PC-3 (cell line): ENCODE results near the gene STPG4.
"Not testable (repeated sequence)": the region's sequence is repeated elsewhere in the genome, so short reads cannot be mapped to it uniquely, and the experiment has no call there.

Source experiments
- EZH2 ChIP-seq: fragments of 300-600 bp; sonication (generic); IDR thresholded peaks from one replicate; pipeline ENCODE4 v1.6.1; 2017; ENCODE audit warnings: antibody characterized with exemption, mild to moderate bottlenecking, low read length; ENCODE audit not compliant: unreplicated experiment
- EZH2phosphoT487 ChIP-seq: fragments of 300-600 bp; sonication (generic); IDR thresholded peaks from 2 replicates; pipeline ENCODE4 v1.6.1; 2018; ENCODE audit warnings: mild to moderate bottlenecking, antibody characterized with exemption, low read length, borderline replicate concordance
- TF ChIP-seq, protein P1 (sequence below): fragments of 300-600 bp; sonication (generic); conservative IDR thresholded peaks from 2 replicates; pipeline ENCODE4 v1.5.1; 2017; ENCODE audit warnings: antibody characterized with exemption, low read depth, mild to moderate bottlenecking, low read length

GRCh38 chr2:47120424-47120823 lies 34.7 kb downstream of the STPG4 start:
- TF ChIP-seq, protein P1, sequence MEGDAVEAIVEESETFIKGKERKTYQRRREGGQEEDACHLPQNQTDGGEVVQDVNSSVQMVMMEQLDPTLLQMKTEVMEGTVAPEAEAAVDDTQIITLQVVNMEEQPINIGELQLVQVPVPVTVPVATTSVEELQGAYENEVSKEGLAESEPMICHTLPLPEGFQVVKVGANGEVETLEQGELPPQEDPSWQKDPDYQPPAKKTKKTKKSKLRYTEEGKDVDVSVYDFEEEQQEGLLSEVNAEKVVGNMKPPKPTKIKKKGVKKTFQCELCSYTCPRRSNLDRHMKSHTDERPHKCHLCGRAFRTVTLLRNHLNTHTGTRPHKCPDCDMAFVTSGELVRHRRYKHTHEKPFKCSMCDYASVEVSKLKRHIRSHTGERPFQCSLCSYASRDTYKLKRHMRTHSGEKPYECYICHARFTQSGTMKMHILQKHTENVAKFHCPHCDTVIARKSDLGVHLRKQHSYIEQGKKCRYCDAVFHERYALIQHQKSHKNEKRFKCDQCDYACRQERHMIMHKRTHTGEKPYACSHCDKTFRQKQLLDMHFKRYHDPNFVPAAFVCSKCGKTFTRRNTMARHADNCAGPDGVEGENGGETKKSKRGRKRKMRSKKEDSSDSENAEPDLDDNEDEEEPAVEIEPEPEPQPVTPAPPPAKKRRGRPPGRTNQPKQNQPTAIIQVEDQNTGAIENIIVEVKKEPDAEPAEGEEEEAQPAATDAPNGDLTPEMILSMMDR: not testable (repeated sequence)
- TF ChIP-seq EZH2, EZH2phosphoT487: not testable (repeated sequence)
